SK-N-SH treated with all-trans-retinoic acid at 6 μM for 48 hours (cell line): Measurements from ENCODE around the gene CRTAP.
"Not testable (repeated sequence)": the region's sequence is repeated elsewhere in the genome, so short reads cannot be mapped to it uniquely, and the experiment has no call there.

Experiments used
- ATAC-seq: fragments of 200-7000 bp; cut with Tn5 transposase; 3 replicates; pipeline ENCODE4 v1.9.1; 2020; ENCODE audit warnings: mild to moderate bottlenecking, moderate library complexity
- ARNTL ChIP-seq: fragments of 450-650 bp; formaldehyde crosslinking; IDR thresholded peaks from 2 replicates; pipeline ENCODE4 v1.5.0; 2020; ENCODE audit warnings: low read depth, mild to moderate bottlenecking, moderate library complexity, borderline replicate concordance
- CSDC2 ChIP-seq: fragments of 250-450 bp; sonication (Bioruptor Pico); IDR thresholded peaks from 2 replicates; pipeline ENCODE4 v1.5.0; 2020; ENCODE audit warnings: mild to moderate bottlenecking, moderate library complexity
- ESRRG ChIP-seq: fragments of 250-450 bp; sonication (Bioruptor Pico); IDR thresholded peaks from 2 replicates; pipeline ENCODE4 v1.6.1; 2021; ENCODE audit warnings: mild to moderate bottlenecking
- GLIS3 ChIP-seq: fragments of 250-450 bp; sonication (Bioruptor Pico); IDR thresholded peaks from 2 replicates; pipeline ENCODE4 v1.5.0; 2020; ENCODE audit warnings: mild to moderate bottlenecking, moderate library complexity
- ISL1 ChIP-seq: fragments of 250-450 bp; sonication (Bioruptor Pico); IDR thresholded peaks from 2 replicates; pipeline ENCODE4 v2.1.2; 2022; ENCODE audit warnings: mild to moderate bottlenecking, moderate library complexity
- OSR1 ChIP-seq: fragments of 250-450 bp; sonication (Bioruptor Pico); IDR thresholded peaks from 2 replicates; pipeline ENCODE4 v1.8.0; 2022; ENCODE audit warnings: moderate library complexity, mild to moderate bottlenecking, inconsistent platforms
- PPARA ChIP-seq: fragments of 250-450 bp; sonication (Bioruptor Pico); IDR thresholded peaks from 2 replicates; pipeline ENCODE4 v1.5.0; 2020; ENCODE audit warnings: mild to moderate bottlenecking, borderline replicate concordance
- RARB ChIP-seq: fragments of 250-450 bp; sonication (Bioruptor Pico); IDR thresholded peaks from 2 replicates; pipeline ENCODE4 v1.8.0; 2021; ENCODE audit warnings: mild to moderate bottlenecking, moderate library complexity
- SNAI2 ChIP-seq: fragments of 250-450 bp; sonication (Bioruptor Pico); IDR thresholded peaks from 2 replicates; pipeline ENCODE4 v1.5.0; 2020; ENCODE audit warnings: mild to moderate bottlenecking, moderate library complexity
- TCF4 ChIP-seq: fragments of 250-450 bp; sonication (Bioruptor Pico); IDR thresholded peaks from 2 replicates; pipeline ENCODE4 v1.8.0; 2021; ENCODE audit warnings: mild to moderate bottlenecking, moderate library complexity, borderline replicate concordance
- TOX ChIP-seq: fragments of 250-450 bp; sonication (Bioruptor Pico); IDR thresholded peaks from 2 replicates; pipeline ENCODE4 v1.8.0; 2021; ENCODE audit warnings: mild to moderate bottlenecking, moderate library complexity, borderline replicate concordance
- TSHZ2 ChIP-seq: fragments of 250-450 bp; sonication (Bioruptor Pico); IDR thresholded peaks from 2 replicates; pipeline ENCODE4 v1.5.0; 2020; ENCODE audit warnings: mild to moderate bottlenecking, moderate library complexity
- ZC3H10 ChIP-seq: fragments of 250-450 bp; sonication (Bioruptor Pico); IDR thresholded peaks from 2 replicates; pipeline ENCODE4 v1.5.1; 2021; ENCODE audit warnings: mild to moderate bottlenecking, moderate library complexity
- ZFP3 ChIP-seq: fragments of 250-450 bp; sonication (Bioruptor Pico); IDR thresholded peaks from 2 replicates; pipeline ENCODE4 v1.5.0; 2020; ENCODE audit warnings: mild to moderate bottlenecking, moderate library complexity
- ZFP30 ChIP-seq: fragments of 450-650 bp; formaldehyde crosslinking; IDR thresholded peaks from 2 replicates; pipeline ENCODE4 v1.5.0; 2022; ENCODE audit warnings: mild to moderate bottlenecking, moderate library complexity
- ZNF565 ChIP-seq: fragments of 450-650 bp; formaldehyde crosslinking; conservative IDR thresholded peaks from 2 replicates; pipeline ENCODE4 v1.5.0; 2020; ENCODE audit warnings: low read depth, mild to moderate bottlenecking, moderate library complexity
- ZNF70 ChIP-seq: fragments of 450-650 bp; formaldehyde crosslinking; IDR thresholded peaks from 2 replicates; pipeline ENCODE4 v1.5.0; 2020; ENCODE audit warnings: mild to moderate bottlenecking, moderate library complexity
- ZNF8 ChIP-seq: fragments of 450-650 bp; formaldehyde crosslinking; IDR thresholded peaks from 2 replicates; pipeline ENCODE4 v1.5.0; 2020; ENCODE audit warnings: mild to moderate bottlenecking, moderate library complexity
- TF ChIP-seq, protein P1 (sequence below): fragments of 250-450 bp; sonication (Bioruptor Pico); IDR thresholded peaks from 2 replicates; pipeline ENCODE4 v1.8.0; 2021; ENCODE audit warnings: low read depth, mild to moderate bottlenecking, moderate library complexity, borderline replicate concordance
- TF ChIP-seq, protein P2 (sequence below): fragments of 250-450 bp; sonication (Bioruptor Pico); IDR thresholded peaks from 2 replicates; pipeline ENCODE4 v1.5.1; 2020; ENCODE audit warnings: low read depth, mild to moderate bottlenecking, moderate library complexity

The CRTAP gene

GRCh38 chr3:33079813-33080212 is 34.0 kb upstream of the CRTAP start:
- ATAC-seq = not testable (repeated sequence)

DNA sequence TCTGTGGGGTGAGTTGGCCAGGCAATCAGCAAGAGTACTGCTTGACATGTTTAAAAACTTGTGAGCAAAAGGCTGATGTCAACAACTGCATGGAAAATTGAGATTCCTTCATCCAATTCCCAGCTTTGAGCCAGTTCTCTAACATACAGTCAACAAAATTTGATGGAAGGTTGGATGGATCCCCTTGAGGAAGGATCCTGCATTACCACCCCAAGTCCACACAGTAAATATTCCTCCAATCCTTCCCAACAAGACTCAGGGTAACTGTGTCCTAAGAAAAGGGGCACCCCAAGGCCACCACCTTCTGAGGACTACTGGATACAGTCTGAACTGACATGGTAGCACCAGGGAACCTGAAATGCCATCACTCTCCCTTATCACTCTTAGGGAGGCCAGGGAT is 32.0 kb upstream of the CRTAP start:
- TF ChIP-seq, protein P1, sequence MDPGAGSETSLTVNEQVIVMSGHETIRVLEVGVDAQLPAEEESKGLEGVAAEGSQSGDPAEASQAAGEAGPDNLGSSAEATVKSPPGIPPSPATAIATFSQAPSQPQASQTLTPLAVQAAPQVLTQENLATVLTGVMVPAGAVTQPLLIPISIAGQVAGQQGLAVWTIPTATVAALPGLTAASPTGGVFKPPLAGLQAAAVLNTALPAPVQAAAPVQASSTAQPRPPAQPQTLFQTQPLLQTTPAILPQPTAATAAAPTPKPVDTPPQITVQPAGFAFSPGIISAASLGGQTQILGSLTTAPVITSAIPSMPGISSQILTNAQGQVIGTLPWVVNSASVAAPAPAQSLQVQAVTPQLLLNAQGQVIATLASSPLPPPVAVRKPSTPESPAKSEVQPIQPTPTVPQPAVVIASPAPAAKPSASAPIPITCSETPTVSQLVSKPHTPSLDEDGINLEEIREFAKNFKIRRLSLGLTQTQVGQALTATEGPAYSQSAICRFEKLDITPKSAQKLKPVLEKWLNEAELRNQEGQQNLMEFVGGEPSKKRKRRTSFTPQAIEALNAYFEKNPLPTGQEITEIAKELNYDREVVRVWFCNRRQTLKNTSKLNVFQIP (CRISPR knock-in tag) = no peak
- TF ChIP-seq RARB (CRISPR knock-in tag) (no peak), ZC3H10 (CRISPR knock-in tag) (no peak), SNAI2 (CRISPR knock-in tag) (no peak)
- ATAC-seq = no peak

DNA sequence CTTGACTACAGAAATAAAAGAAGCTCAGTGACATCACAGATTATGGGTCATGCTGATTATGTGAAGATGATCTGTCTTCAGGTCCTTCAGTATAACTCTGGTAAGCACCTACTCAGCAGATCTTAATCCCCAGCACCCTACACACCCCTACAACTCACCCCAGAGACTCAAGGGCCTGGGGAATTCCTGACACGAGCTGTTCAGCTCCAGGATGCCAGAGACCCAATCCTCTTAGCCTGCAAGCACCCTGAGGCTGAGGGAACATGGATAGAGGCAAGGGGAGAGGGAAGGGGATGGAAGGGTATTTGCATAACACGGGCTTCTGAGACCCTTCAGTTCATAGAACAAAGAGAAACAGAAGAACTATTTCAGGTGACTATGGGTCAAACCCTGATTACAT is 29.9 kb upstream of the CRTAP start:
- TF ChIP-seq ISL1 (CRISPR knock-in tag) = no peak
- TF ChIP-seq RARB (CRISPR knock-in tag) = no peak
- no peak for TF ChIP-seq TSHZ2
- no peak for TF ChIP-seq TCF4
- TF ChIP-seq, protein P2, sequence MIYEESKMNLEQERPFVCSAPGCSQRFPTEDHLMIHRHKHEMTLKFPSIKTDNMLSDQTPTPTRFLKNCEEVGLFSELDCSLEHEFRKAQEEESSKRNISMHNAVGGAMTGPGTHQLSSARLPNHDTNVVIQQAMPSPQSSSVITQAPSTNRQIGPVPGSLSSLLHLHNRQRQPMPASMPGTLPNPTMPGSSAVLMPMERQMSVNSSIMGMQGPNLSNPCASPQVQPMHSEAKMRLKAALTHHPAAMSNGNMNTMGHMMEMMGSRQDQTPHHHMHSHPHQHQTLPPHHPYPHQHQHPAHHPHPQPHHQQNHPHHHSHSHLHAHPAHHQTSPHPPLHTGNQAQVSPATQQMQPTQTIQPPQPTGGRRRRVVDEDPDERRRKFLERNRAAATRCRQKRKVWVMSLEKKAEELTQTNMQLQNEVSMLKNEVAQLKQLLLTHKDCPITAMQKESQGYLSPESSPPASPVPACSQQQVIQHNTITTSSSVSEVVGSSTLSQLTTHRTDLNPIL (CRISPR knock-in tag) = no peak
- no peak for TF ChIP-seq ZNF70 (CRISPR knock-in tag)
- TF ChIP-seq GLIS3 (CRISPR knock-in tag) = no peak
- no peak for TF ChIP-seq ESRRG (CRISPR knock-in tag)
- TF ChIP-seq ZNF8 (CRISPR knock-in tag) = no peak

DNA sequence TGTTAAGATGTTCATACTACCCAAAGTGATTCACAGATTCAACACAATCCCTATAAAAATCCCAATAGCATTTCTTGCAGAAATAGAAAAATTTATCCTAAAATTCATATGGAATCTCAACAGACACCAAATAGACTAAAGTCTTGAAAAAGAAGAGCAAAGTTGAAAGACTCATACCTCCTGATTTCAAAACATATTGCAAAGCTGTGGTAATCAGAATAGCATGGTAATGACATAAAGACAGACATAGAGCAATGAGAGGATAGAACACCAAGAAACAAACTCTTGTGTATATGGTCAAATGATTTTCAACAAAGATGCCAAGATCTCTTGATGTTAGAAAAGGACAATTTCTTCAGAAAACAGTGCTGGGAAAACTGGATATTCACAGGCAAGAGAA is 25.1 kb upstream of the CRTAP start:
- TF ChIP-seq RARB (CRISPR knock-in tag) (no peak), GLIS3 (CRISPR knock-in tag) (no peak), SNAI2 (CRISPR knock-in tag) (no peak)
- ATAC-seq = no peak

More for the DNA sequence above, 29.9 kb upstream of the CRTAP start:
- ATAC-seq = no peak

DNA sequence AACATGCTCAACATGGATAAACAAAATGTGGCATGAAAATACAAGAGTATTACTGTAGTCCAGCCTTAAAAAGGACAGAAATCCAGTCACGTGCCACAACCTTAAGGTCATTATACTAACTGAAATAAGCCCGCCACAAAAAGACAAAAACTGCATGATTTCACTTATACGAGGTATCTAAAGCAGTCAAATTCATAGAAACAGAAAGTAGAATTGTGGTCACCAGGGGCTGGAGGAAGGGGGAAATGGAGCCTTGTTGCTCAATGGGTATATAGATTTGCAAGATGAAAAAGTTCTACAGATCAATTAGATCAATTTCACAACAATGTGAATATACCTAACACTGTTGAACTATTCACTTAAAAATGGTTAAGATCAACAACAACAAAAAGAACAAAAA is 24.3 kb upstream of the CRTAP start:
- no peak for TF ChIP-seq OSR1 (CRISPR knock-in tag)
- no peak for TF ChIP-seq TSHZ2
- TF ChIP-seq PPARA = no peak
- no peak for TF ChIP-seq CSDC2 (CRISPR knock-in tag)
- TF ChIP-seq ZNF70 (CRISPR knock-in tag) = no peak
- ATAC-seq = no peak

DNA sequence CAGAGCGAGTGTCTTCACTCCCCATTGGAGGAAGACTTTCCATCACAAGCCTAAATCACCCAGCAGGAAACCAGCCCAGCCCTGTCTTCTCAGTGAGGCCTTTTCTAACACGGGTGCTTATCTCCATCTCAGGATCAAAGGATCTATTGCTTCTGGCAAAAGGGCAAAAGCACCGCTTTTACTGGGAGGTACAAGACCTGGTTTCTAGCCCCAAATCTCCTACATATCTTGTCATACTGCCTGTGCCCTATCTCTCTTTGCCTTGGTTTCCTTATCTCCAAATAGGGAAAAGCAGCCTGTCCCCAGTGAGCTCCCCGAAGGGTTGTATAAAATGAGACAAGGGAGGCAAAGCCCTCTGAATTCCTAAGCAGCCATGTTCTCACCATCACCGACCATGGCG is 22.1 kb upstream of the CRTAP start:
- ATAC-seq = no peak
- no peak for TF ChIP-seq TOX
- no peak for TF ChIP-seq PPARA
- TF ChIP-seq ZC3H10 (CRISPR knock-in tag) = no peak
- no peak for TF ChIP-seq TCF4
- TF ChIP-seq ARNTL (CRISPR knock-in tag) = no peak
- TF ChIP-seq OSR1 (CRISPR knock-in tag) = no peak
- TF ChIP-seq ZFP3 (CRISPR knock-in tag) = no peak
- TF ChIP-seq ZNF565 (CRISPR knock-in tag) = no peak
- TF ChIP-seq GLIS3 (CRISPR knock-in tag) = no peak
- TF ChIP-seq SNAI2 (CRISPR knock-in tag) = no peak
- TF ChIP-seq RARB (CRISPR knock-in tag) = no peak
- TF ChIP-seq, protein P1 (CRISPR knock-in tag) = no peak
- TF ChIP-seq ISL1 (CRISPR knock-in tag) = no peak
- no peak for TF ChIP-seq TSHZ2
- TF ChIP-seq ZFP30 (CRISPR knock-in tag) = no peak
